ENCODE data around the gene MIB1.
A peak's percentile ranks its signal among the peaks of the same experiment; 100 is the strongest.

DNA sequence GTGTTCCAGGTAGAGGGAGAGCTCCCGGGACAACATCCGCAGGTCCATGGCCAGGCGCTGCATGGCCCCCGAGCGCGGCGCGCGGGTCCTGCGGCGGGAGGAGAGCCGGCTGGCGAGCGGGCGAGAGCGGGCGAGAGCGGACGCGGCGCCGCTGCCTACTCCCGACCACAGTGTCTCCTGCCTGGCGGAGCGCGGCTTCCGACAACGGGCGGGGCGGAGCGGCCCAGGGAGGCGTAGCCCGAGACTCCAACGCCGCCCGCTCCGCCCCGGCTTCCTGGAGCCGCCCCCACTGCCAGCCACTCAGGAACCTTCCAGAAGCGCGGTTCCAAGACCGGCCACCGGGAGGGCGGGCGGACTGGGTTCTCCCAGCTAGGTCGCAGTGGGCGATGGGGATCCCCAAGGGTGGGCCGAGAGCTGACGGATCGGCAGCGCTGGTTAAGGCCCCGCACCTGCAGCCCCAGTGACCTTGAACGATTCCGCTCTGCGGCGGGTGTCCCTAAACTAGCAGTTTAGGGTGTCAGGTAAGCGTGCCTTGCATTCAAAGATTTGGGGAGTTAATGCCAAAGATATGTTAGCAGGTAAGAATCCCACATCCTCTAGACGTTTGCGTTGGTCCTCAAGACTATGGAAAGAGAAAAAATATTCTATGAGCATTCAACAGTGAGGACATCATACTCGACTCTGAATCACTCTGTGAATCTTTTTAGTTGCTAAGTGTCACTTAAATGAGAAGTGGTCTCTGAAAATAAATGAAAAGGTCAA lies 35.8 kb upstream of the MIB1 start, which contains the start of gene ABHD3:
- TF ChIP-seq, protein P1, sequence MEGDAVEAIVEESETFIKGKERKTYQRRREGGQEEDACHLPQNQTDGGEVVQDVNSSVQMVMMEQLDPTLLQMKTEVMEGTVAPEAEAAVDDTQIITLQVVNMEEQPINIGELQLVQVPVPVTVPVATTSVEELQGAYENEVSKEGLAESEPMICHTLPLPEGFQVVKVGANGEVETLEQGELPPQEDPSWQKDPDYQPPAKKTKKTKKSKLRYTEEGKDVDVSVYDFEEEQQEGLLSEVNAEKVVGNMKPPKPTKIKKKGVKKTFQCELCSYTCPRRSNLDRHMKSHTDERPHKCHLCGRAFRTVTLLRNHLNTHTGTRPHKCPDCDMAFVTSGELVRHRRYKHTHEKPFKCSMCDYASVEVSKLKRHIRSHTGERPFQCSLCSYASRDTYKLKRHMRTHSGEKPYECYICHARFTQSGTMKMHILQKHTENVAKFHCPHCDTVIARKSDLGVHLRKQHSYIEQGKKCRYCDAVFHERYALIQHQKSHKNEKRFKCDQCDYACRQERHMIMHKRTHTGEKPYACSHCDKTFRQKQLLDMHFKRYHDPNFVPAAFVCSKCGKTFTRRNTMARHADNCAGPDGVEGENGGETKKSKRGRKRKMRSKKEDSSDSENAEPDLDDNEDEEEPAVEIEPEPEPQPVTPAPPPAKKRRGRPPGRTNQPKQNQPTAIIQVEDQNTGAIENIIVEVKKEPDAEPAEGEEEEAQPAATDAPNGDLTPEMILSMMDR (IDR thresholded peaks at IDR 0.05; ENCODE audit: low read depth, low read length, poor library complexity, severe bottlenecking): peak; percentile 5
- no peak for TF ChIP-seq EZH2phosphoT487 (IDR thresholded peaks at IDR 0.05; ENCODE audit: borderline replicate concordance, low read length)
